Spleen (tissue), 11 donors: ENCODE results near the gene ATG7. TPM values are rescaled to one million over a fixed set of nuclear protein-coding genes. Genes with fewer than 3 reads are reported as not detected.
A peak's percentile ranks its signal among the peaks of the same experiment; 100 is the strongest.

ENCODE experiments used
- DNase-seq: peaks from one replicate; pipeline ENCODE4 v3.0.0-alpha.2; 2020
- H3K27ac ChIP-seq, 8 donors: fragments of 200-600 bp; sonication (generic) in 7 of 8; 1 replicate in 4 of 8; 2 replicates in 4 of 8; pipeline versions ENCODE4 v1.5.0 to v1.8.0; 2016 to 2021; ENCODE audit warnings: inconsistent platforms in 4 of 8, mild to moderate bottlenecking in 4 of 8, moderate library complexity in 1 of 8
- H3K27me3 ChIP-seq, 7 donors: fragments of 200-600 bp; sonication (generic) in 6 of 7; replicated peaks in 1 of 7; 1 replicate in 4 of 7; 2 replicates in 3 of 7; pipeline versions ENCODE4 v1.5.0 to v1.8.0; 2016 to 2021; ENCODE audit warnings: inconsistent platforms in 3 of 7, mild to moderate bottlenecking in 1 of 7
- H3K36me3 ChIP-seq, 6 donors: fragments of 200-600 bp; sonication (generic) in 5 of 6; 1 replicate in 4 of 6; 2 replicates in 2 of 6; pipeline versions ENCODE4 v1.5.0 to v1.8.0; 2016 to 2021; ENCODE audit warnings: inconsistent platforms in 2 of 6
- H3K4me1 ChIP-seq, 6 donors: fragments of 200-600 bp; sonication (generic) in 5 of 6; 1 replicate in 3 of 6; 2 replicates in 3 of 6; pipeline versions ENCODE4 v1.5.0 to v1.8.0; 2016 to 2021; ENCODE audit warnings: inconsistent platforms in 3 of 6
- H3K4me3 ChIP-seq, 8 donors: fragments of 200-600 bp; sonication (generic) in 7 of 8; 1 replicate in 4 of 8; 2 replicates in 4 of 8; pipeline versions ENCODE4 v1.5.0 to v1.8.0; 2016 to 2021; ENCODE audit warnings: inconsistent platforms in 4 of 8, mild to moderate bottlenecking in 4 of 8, moderate library complexity in 2 of 8
- H3K9me3 ChIP-seq, 8 donors: fragments of 200-600 bp; sonication (generic) in 7 of 8; 1 replicate in 4 of 8; 2 replicates in 4 of 8; pipeline versions ENCODE4 v1.5.0 to v1.8.0; 2016 to 2021; ENCODE audit warnings: inconsistent platforms in 4 of 8
- POLR2A ChIP-seq, 3 donors: fragments of 450-650 bp; IDR thresholded peaks; one replicate each; pipeline ENCODE4 v1.5.1; 2017; ENCODE audit warnings: antibody characterized with exemption in 3 of 3, mild to moderate bottlenecking in 1 of 3
- POLR2AphosphoS5 ChIP-seq, 3 donors: sonication (generic); formaldehyde crosslinking; IDR thresholded peaks; one replicate each; pipeline ENCODE4 v1.5.1; 2017; ENCODE audit warnings: antibody characterized with exemption in 3 of 3
- WGBS, 5 donors: extraction: QIAGEN DNeasy Blood & Tissue Kit in 3 of 5; methylation state at CpG; one replicate each; pipeline versions ENCODE4 v1.1.5 to v1.1.7; 2013 to 2018; 5-methylcytosine and 5-hydroxymethylcytosine counted together
- intact Hi-C: fragments of 100-400 bp; cut with DNase I; formaldehyde crosslinking; loops from one replicate; pipeline ENCODE4 v1.15.0; 2023; ENCODE audit warnings: low total_unique reads
- polyA plus RNA-seq, 3 donors: library from polyadenylated mRNA; stranded (reverse); fragments of 200-250 nt; gene quantifications; one replicate each; pipeline ENCODE4 v1.2.1, GENCODE V29; 2013
- total RNA-seq, 7 donors: library from RNA; depleted of rRNA in 3 of 7; stranded (reverse); fragments of >200 nt in 3 of 7; fragmentation: NEBNext Ultra II Directional in 4 of 7; extraction: Animal tissue kit (Norgen Biotek cat#: 25700) in 4 of 7; gene quantifications; one replicate each; pipeline versions ENCODE4 v1.1.0 to v1.2.1, GENCODE V29; 2016 to 2021
- TF ChIP-seq, protein P1 (sequence below), 11 experiments: fragments of 200-600 bp in 7 of 11; fragments of 450-650 bp in 4 of 11; sonication (generic) in 4 of 11; IDR thresholded peaks in 8 of 11; conservative IDR thresholded peaks in 3 of 11; 1 replicate in 7 of 11; 2 replicates in 4 of 11; pipeline versions ENCODE4 v1.4.0 to v1.8.0; 2016 to 2021; ENCODE audit warnings: antibody characterized with exemption in 11 of 11, inconsistent platforms in 4 of 11, mild to moderate bottlenecking in 1 of 11
- donor health status: healthy with polysubstance abuse.
- donor health status: DM: no; HTN: no; CAD: no; lungs with moderate emphysema.
- donor health status: DM: no; HTN: no; CAD: no.
- donor health status: Bipolar disorder and iron deficiency.
- donor health status: healthy.
- donor health status: DM: no; HTN: no; CAD: no.
- donor health status: DM: yes; HTN: yes; CAD: no.

The ATG7 gene
- total and polyA plus RNA-seq, 10 donors, result 7.5 to 114 (median 77.1) TPM

DNA sequence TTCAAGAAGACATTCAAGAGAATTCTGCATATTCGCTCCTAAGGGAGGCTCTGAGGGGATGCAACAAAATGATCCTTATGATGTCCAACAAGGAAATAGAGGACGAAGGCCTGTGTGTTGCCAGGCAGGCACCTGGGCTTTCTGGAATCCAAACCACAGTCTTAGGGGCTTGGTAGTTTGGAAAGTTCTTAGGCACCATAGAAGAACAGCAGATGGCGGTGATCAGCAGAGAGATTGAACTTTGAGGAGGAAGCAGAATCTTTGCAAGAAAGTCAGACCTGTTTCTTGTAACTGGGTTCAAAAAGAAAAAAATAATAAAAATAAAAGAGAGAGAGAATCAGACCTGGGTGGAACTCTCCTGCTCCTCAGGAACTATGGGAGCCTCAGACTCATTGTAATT lies 11.7 kb upstream of the ATG7 start:
- no peaks in the 10 kb centered on the region for H3K36me3 ChIP-seq
- no peak for DNase-seq
- H3K9me3 ChIP-seq, result no peaks in the 10 kb centered on the region
- 87 to 90% (median 89%) methylated on average over 3 of the region's 3 CpGs for WGBS, 5 donors
- TF ChIP-seq POLR2AphosphoS5 (IDR thresholded peaks at IDR 0.05) (no peak), POLR2A (IDR thresholded peaks at IDR 0.05) (no peak)
- TF ChIP-seq, protein P1, sequence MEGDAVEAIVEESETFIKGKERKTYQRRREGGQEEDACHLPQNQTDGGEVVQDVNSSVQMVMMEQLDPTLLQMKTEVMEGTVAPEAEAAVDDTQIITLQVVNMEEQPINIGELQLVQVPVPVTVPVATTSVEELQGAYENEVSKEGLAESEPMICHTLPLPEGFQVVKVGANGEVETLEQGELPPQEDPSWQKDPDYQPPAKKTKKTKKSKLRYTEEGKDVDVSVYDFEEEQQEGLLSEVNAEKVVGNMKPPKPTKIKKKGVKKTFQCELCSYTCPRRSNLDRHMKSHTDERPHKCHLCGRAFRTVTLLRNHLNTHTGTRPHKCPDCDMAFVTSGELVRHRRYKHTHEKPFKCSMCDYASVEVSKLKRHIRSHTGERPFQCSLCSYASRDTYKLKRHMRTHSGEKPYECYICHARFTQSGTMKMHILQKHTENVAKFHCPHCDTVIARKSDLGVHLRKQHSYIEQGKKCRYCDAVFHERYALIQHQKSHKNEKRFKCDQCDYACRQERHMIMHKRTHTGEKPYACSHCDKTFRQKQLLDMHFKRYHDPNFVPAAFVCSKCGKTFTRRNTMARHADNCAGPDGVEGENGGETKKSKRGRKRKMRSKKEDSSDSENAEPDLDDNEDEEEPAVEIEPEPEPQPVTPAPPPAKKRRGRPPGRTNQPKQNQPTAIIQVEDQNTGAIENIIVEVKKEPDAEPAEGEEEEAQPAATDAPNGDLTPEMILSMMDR (IDR thresholded peaks at IDR 0.05 in 8 of 11, conservative IDR thresholded peaks at IDR 0.05 in 3 of 11), result no peak
- peaks cover 0 to 20% (median 0%) of the 10 kb centered on the region in 7 donors for H3K27me3 ChIP-seq
- H3K4me1 ChIP-seq, result no peaks in the 10 kb centered on the region
- no peak overlapping the region for H3K4me3 ChIP-seq
- no peak overlapping the region for H3K27ac ChIP-seq
- intact Hi-C loops, result no loop called here

DNA sequence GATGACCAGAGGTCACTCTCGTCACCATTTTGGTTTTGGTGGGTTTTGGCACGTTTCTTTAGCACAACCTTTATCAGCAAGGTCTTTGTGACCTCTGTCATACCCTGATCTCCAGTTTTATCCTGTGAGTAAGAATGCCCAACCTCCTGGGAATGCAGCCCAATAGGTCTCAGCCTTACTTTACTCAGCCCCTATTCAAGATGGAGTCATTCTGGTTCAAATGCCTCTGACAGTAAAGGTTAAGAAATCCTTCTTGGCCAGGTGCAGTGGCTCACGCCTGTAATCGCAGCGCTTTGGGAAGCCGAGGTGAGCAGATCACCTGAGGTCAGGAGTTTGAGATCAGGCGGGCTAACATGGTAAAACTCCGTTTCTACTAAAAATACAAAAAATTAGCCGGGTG lies 3.2 kb upstream of the ATG7 start:
- H3K36me3 ChIP-seq, result no peaks in the 10 kb centered on the region
- no peaks in the 10 kb centered on the region for H3K9me3 ChIP-seq
- H3K27me3 ChIP-seq, result peaks cover 0 to 12% (median 0%) of the 10 kb centered on the region in 7 donors
- TF ChIP-seq, protein P1 (IDR thresholded peaks at IDR 0.05 in 8 of 11, conservative IDR thresholded peaks at IDR 0.05 in 3 of 11), result no peak
- TF ChIP-seq POLR2AphosphoS5 (IDR thresholded peaks at IDR 0.05), result no peak
- no peak for TF ChIP-seq POLR2A (IDR thresholded peaks at IDR 0.05)
- no peak for DNase-seq
- peaks cover 9 to 21% (median 19%) of the 10 kb centered on the region in 6 donors for H3K4me1 ChIP-seq
- H3K27ac ChIP-seq, result no peak overlapping the region
- WGBS, 5 donors, result 86 to 95% (median 87%) methylated on average over 9 of the region's 9 CpGs
- no peak overlapping the region for H3K4me3 ChIP-seq
- intact Hi-C loops, result no loop called here

DNA sequence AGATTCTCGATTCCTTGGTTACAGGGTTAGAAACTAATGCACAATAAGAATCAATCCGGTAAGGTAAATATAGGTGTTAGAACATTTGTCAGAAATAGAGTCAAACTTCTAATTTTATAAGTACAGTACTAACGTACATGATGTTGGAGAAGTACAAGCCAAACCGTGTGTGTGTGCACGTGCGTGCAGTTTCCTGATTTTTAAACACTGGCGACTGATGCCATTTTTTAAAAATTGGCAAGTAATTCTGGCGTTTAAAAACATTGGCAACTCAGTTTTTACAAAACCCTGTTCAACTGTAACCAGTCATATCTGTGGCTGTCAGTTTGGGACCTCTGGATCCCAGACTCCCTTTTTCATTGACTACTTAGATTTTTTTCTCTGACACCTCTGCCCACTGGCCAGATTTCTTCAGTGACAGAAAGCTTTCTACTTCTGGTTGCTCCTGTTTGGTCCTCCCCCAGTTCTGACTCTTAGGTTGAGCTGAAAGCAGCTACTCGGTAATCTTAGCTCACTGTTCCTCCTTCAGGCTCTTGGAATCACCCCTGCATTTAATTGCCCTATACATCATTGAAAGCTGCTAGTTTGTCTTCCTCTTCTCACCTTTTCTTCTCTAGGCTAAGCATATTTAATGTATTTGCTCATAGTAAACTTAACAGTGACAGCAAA lies 843 bp downstream of the ATG7 start:
- no peaks in the 10 kb centered on the region for H3K27me3 ChIP-seq
- TF ChIP-seq POLR2AphosphoS5 (IDR thresholded peaks at IDR 0.05) (no peak), POLR2A (IDR thresholded peaks at IDR 0.05) (no peak)
- TF ChIP-seq, protein P1 (IDR thresholded peaks at IDR 0.05 in 8 of 11, conservative IDR thresholded peaks at IDR 0.05 in 3 of 11), result no peak
- peaks cover 0 to 13% (median 0%) of the 10 kb centered on the region in 6 donors for H3K36me3 ChIP-seq
- H3K9me3 ChIP-seq, result peaks cover 0 to 11% (median 9%) of the 10 kb centered on the region in 8 donors
- intact Hi-C loops, result no loop called here
- H3K4me3 ChIP-seq, result peak overlapping the region; percentile 54 to 91 (median 74)
- no peak for DNase-seq
- H3K27ac ChIP-seq, result peak overlapping the region; percentile 81 to 94 (median 92)
- 1 to 2% (median 2%) methylated on average over 9 of the region's 9 CpGs for WGBS, 5 donors
- H3K4me1 ChIP-seq, result peaks cover 12 to 55% (median 40%) of the 10 kb centered on the region in 6 donors

DNA sequence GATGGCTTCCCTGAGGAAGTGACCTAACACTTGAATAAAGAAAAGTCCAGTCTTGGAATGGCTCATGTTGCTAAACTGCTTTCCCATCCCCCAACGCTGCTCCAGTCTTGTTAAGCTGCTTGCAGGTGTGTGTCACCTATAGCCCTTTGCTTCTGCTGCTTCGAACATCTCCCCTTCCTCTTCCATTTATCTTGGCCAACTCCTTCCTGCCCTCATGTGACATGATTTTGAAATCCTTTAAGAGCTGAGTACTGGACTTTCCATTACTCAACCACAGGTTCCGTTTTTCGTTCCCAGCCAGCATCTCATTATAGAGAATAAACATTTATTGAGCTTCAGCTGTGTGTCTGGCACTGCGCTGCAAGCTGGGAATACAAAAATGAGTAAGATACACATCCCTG lies 1.7 kb downstream of the ATG7 start:
- DNase-seq, result no peak
- WGBS, 5 donors, result 47 to 75% (median 66%) methylated on average over 5 of the region's 5 CpGs

More for the DNA sequence above, 1.7 kb downstream of the ATG7 start:
- intact Hi-C loops, result no loop called here
- Histone ChIP-seq H3K9me3 (peaks cover 0 to 11% (median 9%) of the 10 kb centered on the region in 8 donors), H3K4me3 (peak overlapping the region in 4 of 8 donors; percentile 56 to 77 (median 68)), H3K4me1 (peaks cover 12 to 61% (median 42%) of the 10 kb centered on the region in 6 donors), H3K27me3 (no peaks in the 10 kb centered on the region), H3K27ac (peak overlapping the region in 7 of 8 donors; percentile 90 to 94 (median 93)), H3K36me3 (peaks cover 0 to 22% (median 0%) of the 10 kb centered on the region in 6 donors)
- peak in 1 of 3 donors; percentile 62 for TF ChIP-seq POLR2AphosphoS5 (IDR thresholded peaks at IDR 0.05)
- TF ChIP-seq POLR2A (IDR thresholded peaks at IDR 0.05), result no peak
